Amniotic epithelial cell (primary cell): ENCODE data around the gene PDILT.
"Not testable (repeated sequence)": the region's sequence is repeated elsewhere in the genome, so short reads cannot be mapped to it uniquely, and the experiment has no call there.

Experiments used
- DNase-seq: peaks from one replicate; pipeline ENCODE4 v3.0.0-alpha.2; 2010; ENCODE audit warnings: low read depth

The PDILT gene

DNA sequence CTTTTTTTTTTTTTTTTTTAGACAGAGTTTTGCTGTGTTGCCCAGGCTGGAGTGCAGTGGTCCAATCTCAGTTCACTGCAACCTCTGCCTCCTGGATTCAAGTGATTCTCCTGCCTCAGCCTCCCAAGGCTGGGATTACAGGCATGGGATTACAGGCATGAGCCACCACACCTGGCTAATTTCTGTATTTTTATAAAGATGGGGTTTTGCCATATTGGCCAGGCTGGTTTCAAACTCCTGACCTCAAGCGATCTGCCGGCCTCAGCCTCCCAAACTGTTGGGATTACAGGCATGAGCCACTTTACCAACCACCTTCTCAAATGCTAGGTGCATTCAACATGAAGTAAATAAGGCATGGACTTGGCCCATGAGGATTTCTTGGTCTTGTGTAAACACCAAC is 83.5 kb downstream of the PDILT start:
- not testable (repeated sequence) for DNase-seq

DNA sequence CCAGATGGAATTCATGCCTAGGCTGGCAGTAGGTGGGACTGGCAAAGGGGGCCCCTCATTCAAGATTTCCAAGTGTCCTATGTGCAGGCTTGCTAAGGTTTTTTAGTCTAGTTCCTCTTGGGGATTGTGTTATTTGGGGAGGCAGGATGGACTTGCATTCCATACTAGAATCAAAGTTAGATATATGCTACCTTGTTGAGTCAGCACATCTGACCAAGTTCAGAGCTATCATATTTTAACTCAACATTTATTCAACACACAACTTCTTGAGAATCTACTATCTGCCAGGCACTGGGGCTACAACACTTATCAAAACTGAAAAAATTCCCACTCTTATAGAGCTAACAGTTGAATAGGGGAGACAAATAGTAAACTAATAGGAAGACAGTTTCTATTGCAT is 83.9 kb downstream of the PDILT start:
- DNase-seq = no peak

DNA sequence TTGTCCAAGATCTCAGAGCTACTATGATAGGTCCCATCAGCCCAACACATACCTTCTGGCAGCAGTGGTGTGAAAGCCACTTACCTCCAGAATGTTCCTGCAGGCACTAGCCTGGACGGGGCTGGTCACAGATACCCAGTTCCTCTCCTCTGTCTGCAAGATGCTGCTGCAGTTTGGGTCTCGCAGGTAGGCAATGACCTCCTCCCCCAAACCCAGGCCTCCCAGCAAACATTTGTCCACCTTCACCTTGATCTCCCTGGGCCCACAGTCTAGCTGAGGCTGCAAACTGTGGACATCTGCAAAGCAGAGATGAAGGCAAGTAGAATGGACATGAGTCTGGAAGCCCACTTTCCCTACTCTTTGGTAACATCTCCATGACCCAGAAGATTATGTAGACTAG is 84.4 kb downstream of the PDILT start:
- no peak for DNase-seq

DNA sequence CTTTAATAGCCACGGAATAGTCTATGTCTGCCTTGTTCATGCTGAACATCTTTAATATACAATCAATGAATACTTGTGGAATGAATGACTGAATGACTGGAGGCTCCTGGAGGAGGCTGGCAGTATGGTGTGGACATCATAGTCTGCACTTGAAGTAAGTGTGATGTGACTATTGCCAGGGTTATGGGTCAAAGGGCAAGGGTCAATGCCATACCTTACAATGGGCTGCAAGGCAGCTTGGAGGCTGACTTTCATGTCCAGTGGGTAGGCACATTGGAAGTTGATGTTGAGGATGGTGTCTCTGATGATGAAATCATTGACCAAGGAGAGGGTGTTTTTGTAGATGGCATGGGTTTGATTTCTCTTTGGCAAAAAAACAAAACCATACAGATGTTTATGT is 85.1 kb downstream of the PDILT start:
- no peak for DNase-seq

DNA sequence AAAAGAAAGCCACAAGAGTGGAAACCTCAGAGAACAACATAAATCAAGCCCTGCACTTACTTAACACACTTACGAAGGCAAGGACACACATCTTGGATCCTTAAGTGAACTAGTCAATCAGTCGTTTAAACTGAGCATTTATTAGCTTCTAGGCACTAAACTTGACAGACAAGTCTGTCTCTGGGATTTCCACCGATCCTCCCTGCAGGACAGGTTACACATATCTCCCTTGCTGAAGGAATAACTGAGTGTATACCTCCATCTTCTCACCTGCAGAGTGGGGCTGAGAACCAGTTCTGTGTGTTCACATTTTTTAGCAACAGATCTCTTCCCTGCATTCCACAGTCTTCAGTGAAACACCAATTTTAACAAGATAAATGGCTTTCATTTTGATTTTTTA is 86.1 kb downstream of the PDILT start:
- DNase-seq = no peak

DNA sequence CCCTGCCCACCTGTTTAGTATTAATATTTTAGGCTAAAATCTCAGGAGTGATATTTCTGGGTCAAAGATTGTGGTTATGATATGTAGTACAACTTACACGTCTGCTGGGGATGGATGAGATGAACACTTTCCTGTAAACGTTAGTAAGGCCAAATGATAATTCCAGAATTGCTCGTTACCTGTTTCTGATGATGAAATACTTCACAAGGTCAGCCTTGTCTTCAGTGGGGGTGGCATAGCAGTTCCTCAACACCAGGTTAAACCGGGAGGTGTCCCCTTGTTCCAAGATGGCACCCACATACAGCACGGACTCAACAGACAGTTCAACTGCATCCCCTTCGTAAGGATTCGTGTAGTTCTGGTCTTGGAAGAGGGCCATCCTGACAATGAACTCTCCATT is 86.5 kb downstream of the PDILT start:
- DNase-seq = no peak

DNA sequence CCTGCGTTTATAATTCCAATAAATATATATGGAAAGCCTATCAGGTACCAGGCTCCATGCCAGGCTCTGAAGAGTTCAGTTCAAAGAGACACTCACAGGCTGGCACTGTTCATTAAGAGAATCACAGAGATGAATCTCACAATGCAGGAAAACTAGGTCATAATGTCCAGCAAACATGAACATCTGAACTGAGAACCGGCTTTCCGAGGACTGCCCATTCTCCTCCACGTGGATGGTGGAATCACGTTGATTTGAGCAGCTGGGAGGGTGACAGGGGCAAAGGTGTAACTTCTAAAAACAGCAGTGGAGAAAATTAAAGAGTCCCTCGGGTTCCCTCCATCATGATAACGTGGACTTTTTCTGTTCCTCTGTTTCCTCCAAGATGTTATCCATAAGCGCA is 87.4 kb downstream of the PDILT start:
- DNase-seq = no peak

DNA sequence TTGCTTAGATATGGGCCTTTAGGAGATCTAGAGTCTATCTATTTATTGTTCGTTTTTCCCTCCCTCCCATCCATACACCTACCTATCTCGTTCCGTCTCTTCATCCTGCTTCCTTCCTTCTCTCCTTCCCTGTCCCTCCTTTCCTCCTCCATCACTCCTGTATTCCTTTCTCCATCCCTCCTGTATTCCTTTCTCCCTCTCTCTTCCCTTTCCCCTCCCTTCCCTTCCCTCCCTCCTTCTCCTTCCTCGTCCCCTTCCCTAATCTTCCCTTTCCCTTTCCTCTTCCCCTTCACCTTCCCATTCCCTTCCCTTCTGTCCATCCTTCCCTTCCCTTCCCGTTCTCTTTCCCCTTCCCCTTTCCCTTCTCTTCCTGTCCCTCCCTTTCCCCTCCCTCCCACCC is 87.8 kb downstream of the PDILT start:
- no peak for DNase-seq

DNA sequence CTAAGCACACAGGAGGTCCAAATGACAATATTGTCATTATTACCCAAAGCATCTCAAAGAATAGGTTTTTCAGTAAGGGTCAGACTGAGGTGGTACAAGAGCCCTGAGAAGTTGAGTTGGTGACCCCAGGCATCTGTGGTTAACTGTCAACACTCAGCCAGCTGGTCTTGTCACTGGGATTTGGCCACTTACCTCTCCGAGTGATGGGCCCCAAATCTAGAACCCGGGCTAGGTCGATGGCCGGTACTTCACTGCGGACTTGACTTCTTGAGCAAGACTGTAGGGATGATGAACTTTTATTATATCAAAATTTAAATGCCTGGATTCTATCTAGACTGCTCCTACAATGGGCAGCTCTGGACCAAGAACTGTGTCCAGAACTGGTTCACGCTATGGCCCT is 88.8 kb downstream of the PDILT start:
- DNase-seq = no peak

DNA sequence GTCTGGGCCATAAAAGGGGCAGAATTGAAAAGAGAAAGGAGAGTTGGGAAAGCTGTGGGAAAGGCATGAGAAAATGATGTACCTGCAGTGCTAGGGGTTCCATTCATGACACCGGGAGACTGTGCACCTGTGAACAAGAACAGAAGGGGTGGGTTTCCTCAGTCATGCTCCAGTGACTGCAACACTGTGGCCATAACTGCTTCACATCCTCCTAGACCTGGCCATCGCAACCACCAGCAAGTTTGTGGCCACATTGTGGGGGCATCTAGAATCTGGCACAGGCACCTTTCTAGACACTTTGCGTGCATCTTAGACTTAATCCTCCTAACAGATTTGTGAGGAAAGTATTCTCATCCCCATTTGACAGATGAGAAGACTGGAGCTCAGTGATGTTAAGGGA is 90.0 kb downstream of the PDILT start:
- DNase-seq = no peak

DNA sequence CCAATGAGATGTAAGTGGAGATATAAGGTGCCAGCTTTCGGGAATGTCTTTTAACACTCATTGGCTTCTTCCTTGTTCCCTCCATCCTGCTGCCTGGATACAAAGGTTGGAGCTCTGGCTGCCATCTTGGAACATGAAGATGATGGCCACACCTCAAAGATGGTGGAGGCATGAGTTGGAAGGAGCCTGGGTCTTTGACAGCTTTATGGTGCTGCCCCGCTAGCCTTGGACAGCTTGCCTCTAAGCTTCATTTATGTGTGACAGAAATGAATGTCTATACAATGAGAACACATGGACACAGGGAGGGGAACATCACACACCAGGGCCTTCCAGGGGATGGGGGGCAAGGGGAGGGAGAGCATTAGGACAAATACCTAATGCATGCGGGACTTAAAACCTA is 90.8 kb downstream of the PDILT start:
- DNase-seq = no peak

DNA sequence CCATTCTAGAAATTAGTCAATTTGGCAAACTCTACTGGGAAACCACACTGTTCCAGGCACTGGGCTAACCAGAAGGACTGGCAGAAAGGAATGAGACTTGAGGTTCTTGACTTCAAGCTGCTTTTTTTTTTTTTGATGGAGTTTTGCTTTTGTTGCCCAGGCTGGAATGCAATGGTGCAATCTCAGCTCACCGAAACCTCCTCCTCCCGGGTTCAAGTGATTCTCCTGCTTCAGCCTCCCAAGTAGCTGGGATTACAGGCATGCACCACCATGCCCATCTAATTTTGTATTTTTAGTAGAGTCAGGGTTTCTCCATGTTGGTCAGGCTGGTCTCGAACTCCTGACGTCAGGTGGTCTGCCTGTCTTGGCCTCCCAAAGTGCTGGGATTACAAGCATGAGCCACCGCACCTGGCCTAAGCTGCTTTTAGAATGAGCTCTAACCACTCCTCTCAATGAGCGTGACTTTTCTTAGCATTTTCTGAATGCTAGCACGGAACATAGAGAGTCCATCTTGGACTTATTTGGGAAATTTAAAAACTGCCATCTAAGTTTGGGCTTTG is 91.9 kb downstream of the PDILT start:
- DNase-seq = not testable (repeated sequence)

DNA sequence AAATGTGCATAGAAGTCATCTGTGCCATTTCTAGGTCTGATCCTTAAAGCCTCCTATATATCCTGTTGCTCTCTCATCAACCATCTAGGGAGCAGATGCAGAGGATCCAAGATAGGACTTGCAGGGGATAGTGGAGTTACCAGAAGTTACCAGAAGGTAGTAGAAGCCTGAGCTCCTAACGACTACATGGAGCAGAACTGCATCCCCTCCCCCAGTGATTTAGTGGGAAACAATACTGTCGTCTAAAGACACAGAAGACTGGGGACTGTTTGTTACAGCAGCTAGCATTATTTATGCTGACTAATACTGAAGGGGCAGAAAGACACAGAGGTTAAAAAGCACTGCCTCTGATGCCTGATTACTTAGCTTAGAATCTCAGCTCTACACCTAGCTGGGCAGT is 93.0 kb downstream of the PDILT start:
- no peak for DNase-seq

DNA sequence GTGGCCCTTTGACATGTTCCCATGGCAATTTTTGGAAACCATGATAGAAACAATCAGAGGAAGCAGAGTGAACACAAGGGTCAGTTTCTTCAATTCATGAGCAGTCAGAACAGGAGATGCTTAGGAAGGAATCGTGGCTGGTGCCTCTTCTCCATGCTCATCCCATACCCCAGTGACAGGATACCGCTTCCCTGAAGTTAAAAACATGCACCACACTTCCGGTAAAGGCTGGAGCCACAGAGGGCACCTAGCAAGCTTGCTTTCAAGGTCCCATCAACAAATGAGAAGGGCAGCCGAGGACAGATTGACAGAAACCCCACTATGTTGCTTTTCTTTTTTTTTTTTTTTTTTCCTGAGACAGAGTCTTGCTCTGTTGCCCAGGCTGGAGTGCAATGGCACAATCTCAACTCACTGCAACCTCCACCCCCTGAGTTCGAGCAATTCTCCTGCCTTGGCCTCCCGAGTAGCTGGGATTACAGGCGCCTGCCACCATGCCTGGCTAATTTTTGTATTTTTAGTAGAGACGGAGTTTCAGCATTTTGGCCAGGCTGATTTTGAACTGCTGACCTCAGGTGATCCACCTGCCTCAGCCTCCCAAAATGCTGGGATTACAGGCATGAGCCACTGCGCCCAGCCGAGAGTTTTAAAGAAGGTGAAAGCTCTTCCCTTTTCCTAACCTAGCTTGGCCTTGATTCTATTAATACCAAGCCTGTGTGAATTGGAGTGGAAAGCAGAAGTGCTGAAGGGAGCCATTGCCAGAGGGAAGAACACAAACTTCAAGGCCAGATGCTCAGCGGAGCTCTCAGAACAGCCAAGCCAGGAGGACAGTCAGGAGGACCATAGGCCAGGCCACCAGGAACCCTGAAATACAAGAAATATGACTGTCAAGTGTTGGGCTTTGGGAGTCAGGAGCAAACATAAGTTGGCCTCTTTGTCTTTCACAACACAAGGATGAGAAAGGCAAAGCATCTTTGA is 93.8 kb downstream of the PDILT start:
- no peak for DNase-seq

DNA sequence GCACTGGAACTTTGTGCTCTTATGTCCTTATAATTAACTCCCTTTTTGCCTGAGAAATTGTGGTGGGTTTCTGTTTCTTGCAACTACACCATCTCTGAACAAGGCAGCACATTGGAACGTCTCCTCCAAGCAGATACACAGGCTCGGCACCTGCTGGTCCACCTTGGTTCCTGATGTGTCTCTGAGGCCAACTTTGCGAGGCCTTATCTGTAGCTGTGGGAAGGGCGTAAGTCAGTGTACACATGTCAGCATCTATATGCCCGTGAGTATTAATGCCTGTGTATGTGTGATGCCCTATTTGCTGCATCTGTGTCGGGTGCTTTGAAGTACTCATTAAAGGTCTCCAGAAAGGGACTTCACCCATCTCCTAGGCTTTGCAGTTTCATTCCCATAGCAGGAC is 94.8 kb downstream of the PDILT start:
- DNase-seq = no peak
